ENCODE data around the gene DALRD3. TPM values are rescaled to one million over a fixed set of nuclear protein-coding genes. Genes with fewer than 3 reads are reported as not detected.

The DALRD3 gene
- total and polyA plus RNA-seq, 8 donors = 2.3 to 74.1 (median 38.2) TPM

GRCh38 chr3:48982686-48983085, 35.7 kb downstream of the DALRD3 start:
- intact Hi-C loops (cut with DNase I; ENCODE audit: low total_unique reads) = no loop called here
- no peaks in the 10 kb centered on the region for H3K9me3 ChIP-seq
- no peaks in the 10 kb centered on the region for H3K27me3 ChIP-seq
- H3K27ac ChIP-seq = no peak overlapping the region
- peaks cover 67 to 96% (median 93%) of the 10 kb centered on the region in 4 donors for H3K36me3 ChIP-seq
- TF ChIP-seq POLR2A (IDR thresholded peaks at IDR 0.05) = no peak
- TF ChIP-seq CTCF (IDR thresholded peaks at IDR 0.05) = no peak
- DNase-seq = no peak
- 70 to 83% (median 70%) methylated on average over 3 to 5 of the region's 5 CpGs for WGBS, 5 donors
- H3K4me1 ChIP-seq = peaks cover 0 to 1% (median 0%) of the 10 kb centered on the region in 4 donors
- H3K4me3 ChIP-seq = no peak overlapping the region

- Histone ChIP-seq H3K4me3 (no peak overlapping the region), H3K27me3 (no peaks in the 10 kb centered on the region), H3K36me3 (peaks cover 72 to 100% (median 100%) of the 10 kb centered on the region in 4 donors), H3K27ac (no peak overlapping the region), H3K4me1 (no peaks in the 10 kb centered on the region), H3K9me3 (no peaks in the 10 kb centered on the region)
- DNase-seq = no peak
- intact Hi-C loops (cut with DNase I; ENCODE audit: low total_unique reads) = no loop called here
- TF ChIP-seq POLR2AphosphoS5 (IDR thresholded peaks at IDR 0.05) (no peak), EP300 (IDR thresholded peaks at IDR 0.05) (no peak), CTCF (IDR thresholded peaks at IDR 0.05) (no peak), POLR2A (IDR thresholded peaks at IDR 0.05) (no peak)
Measured at GRCh38 chr3:48982016-48982415, 36.4 kb downstream of the DALRD3 start.

GRCh38 chr3:48980295-48980694, 38.1 kb downstream of the DALRD3 start:
- Histone ChIP-seq H3K9me3 (no peaks in the 10 kb centered on the region), H3K27me3 (no peaks in the 10 kb centered on the region), H3K4me3 (no peak overlapping the region), H3K36me3 (peaks cover 90 to 100% (median 100%) of the 10 kb centered on the region in 4 donors), H3K4me1 (no peaks in the 10 kb centered on the region), H3K27ac (no peak overlapping the region)
- no peak for DNase-seq
- intact Hi-C loops (cut with DNase I; ENCODE audit: low total_unique reads) = no loop called here
- TF ChIP-seq POLR2AphosphoS5 (IDR thresholded peaks at IDR 0.05) = no peak
- 85 to 92% (median 92%) methylated on average over 4 of the region's 4 CpGs for WGBS, 5 donors

- no peak for DNase-seq
- TF ChIP-seq CTCF (IDR thresholded peaks at IDR 0.05) (no peak), EP300 (IDR thresholded peaks at IDR 0.05) (no peak), POLR2A (IDR thresholded peaks at IDR 0.05) (no peak), POLR2AphosphoS5 (IDR thresholded peaks at IDR 0.05) (no peak)
- peaks cover 91 to 100% (median 100%) of the 10 kb centered on the region in 4 donors for H3K36me3 ChIP-seq
Measured at GRCh38 chr3:48979451-48979850, 38.9 kb downstream of the DALRD3 start.

GRCh38 chr3:48974076-48974864, 44.1 kb downstream of the DALRD3 start:
- no peak for DNase-seq
- H3K4me1 ChIP-seq = no peaks in the 10 kb centered on the region
- no peak overlapping the region for H3K4me3 ChIP-seq
- no peak overlapping the region for H3K27ac ChIP-seq
- WGBS, 5 donors = 87 to 95% (median 92%) methylated on average over 10 of the region's 10 CpGs
- H3K36me3 ChIP-seq = peaks cover 87 to 100% (median 100%) of the 10 kb centered on the region in 4 donors
- intact Hi-C loops (cut with DNase I; ENCODE audit: low total_unique reads) = no loop called here
- TF ChIP-seq POLR2AphosphoS5 (IDR thresholded peaks at IDR 0.05) (no peak), EP300 (IDR thresholded peaks at IDR 0.05) (no peak), POLR2A (IDR thresholded peaks at IDR 0.05) (no peak), CTCF (IDR thresholded peaks at IDR 0.05) (no peak)
- H3K27me3 ChIP-seq = no peaks in the 10 kb centered on the region
- H3K9me3 ChIP-seq = no peaks in the 10 kb centered on the region

More at GRCh38 chr3:48979451-48979850, 38.9 kb downstream of the DALRD3 start:
- Histone ChIP-seq H3K4me1 (no peaks in the 10 kb centered on the region), H3K4me3 (no peak overlapping the region), H3K27me3 (no peaks in the 10 kb centered on the region), H3K27ac (no peak overlapping the region), H3K9me3 (no peaks in the 10 kb centered on the region)
- 94 to 100% (median 96%) methylated on average over 3 of the region's 3 CpGs for WGBS, 5 donors
- intact Hi-C loops (cut with DNase I; ENCODE audit: low total_unique reads) = no loop called here

Data from stomach (tissue), 9 donors.